ENCODE data around the gene ADCY9. TPM values are rescaled to one million over a fixed set of nuclear protein-coding genes. Genes with fewer than 3 reads are reported as not detected.

ADCY9 gene
- total and polyA plus RNA-seq, 2 donors (not counting 1 experiment from before 2014, with no cell fraction given): 1.7 to 2.1 TPM

- H3K4me3 ChIP-seq (ENCODE audit: control extremely low read depth in 1 of 5, extremely low read depth in 1 of 5, insufficient read depth in 1 of 5, low read depth in 2 of 5, low read length in 4 of 5): no peak overlapping the region
- no peaks in the 10 kb centered on the region for H3K27me3 ChIP-seq (replicated peaks in 1 of 4; ENCODE audit: control extremely low read depth in 1 of 4, control insufficient read depth in 3 of 4, insufficient read depth in 4 of 4, low read length in 3 of 4)
- Mint-ChIP-seq H3K4me1 (no peaks in the 10 kb centered on the region), H3K27me3 (peaks cover 3% of the 10 kb centered on the region), H3K27ac (no peak overlapping the region), H3K4me3 (no peak overlapping the region), H3K9me3 (ENCODE audit: insufficient read depth) (no peaks in the 10 kb centered on the region)
- H3K9ac ChIP-seq (ENCODE audit: low read length): no peak overlapping the region
- no peak for DNase-seq
- 94% methylated on average over 20 of the region's 22 CpGs for whole genome bisulfite sequencing (ENCODE audit: insufficient coverage)
- no peaks in the 10 kb centered on the region for H3K9me3 ChIP-seq (ENCODE audit: control extremely low read depth in 1 of 3, control insufficient read depth in 2 of 3, insufficient read depth in 1 of 3, low read length in 2 of 3)
- POLR2A ChIA-PET: no interaction called here
- ATAC-seq (ENCODE audit: low read depth): no peak
- CTCF ChIA-PET: no interaction called here
- H3K4me2 ChIP-seq (replicated peaks; ENCODE audit: low read depth, low read length, poor library complexity, severe bottlenecking): no peak overlapping the region
- H3K36me3 ChIP-seq (replicated peaks in 1 of 2; ENCODE audit: control extremely low read depth in 1 of 2, control insufficient read depth in 1 of 2, extremely low read depth in 1 of 2, insufficient read depth in 2 of 2, low read length in 1 of 2): no peaks in the 10 kb centered on the region
- no peaks in the 10 kb centered on the region for H3K79me2 ChIP-seq (ENCODE audit: control insufficient read depth, insufficient read depth, low read length)
- intact Hi-C loops (cut with micrococcal nuclease): no loop called here
- no peak overlapping the region for H2AFZ ChIP-seq (ENCODE audit: insufficient read depth, low read depth, low read length, poor library complexity, severe bottlenecking)
- TF ChIP-seq EZH2 (IDR thresholded peaks at IDR 0.05; ENCODE audit: borderline replicate concordance, insufficient read depth, low read depth, low read length, poor library complexity, severe bottlenecking): no peak
- H3K27ac ChIP-seq (ENCODE audit: low read length in 2 of 2): no peak overlapping the region
- H3K4me1 ChIP-seq (ENCODE audit: control insufficient read depth in 2 of 2, insufficient read depth in 2 of 2, low read length in 2 of 2): no peaks in the 10 kb centered on the region
- H4K20me1 ChIP-seq (ENCODE audit: control insufficient read depth, insufficient read depth, low read length, poor library complexity, severe bottlenecking): no peaks in the 10 kb centered on the region
These were observed 44.3 kb downstream of the ADCY9 start for GRCh38 chr16:4071686-4072561.

- Histone ChIP-seq H3K9me3 (ENCODE audit: control extremely low read depth in 1 of 3, control insufficient read depth in 2 of 3, insufficient read depth in 1 of 3, low read length in 2 of 3) (no peaks in the 10 kb centered on the region), H3K36me3 (replicated peaks in 1 of 2; ENCODE audit: control extremely low read depth in 1 of 2, control insufficient read depth in 1 of 2, extremely low read depth in 1 of 2, insufficient read depth in 2 of 2, low read length in 1 of 2) (no peaks in the 10 kb centered on the region), H3K9ac (ENCODE audit: low read length) (no peak overlapping the region), H3K4me1 (ENCODE audit: control insufficient read depth in 2 of 2, insufficient read depth in 2 of 2, low read length in 2 of 2) (no peaks in the 10 kb centered on the region), H3K4me3 (ENCODE audit: control extremely low read depth in 1 of 5, extremely low read depth in 1 of 5, insufficient read depth in 1 of 5, low read depth in 2 of 5, low read length in 4 of 5) (no peak overlapping the region), H3K4me2 (replicated peaks; ENCODE audit: low read depth, low read length, poor library complexity, severe bottlenecking) (no peak overlapping the region), H3K27ac (ENCODE audit: low read length in 2 of 2) (no peak overlapping the region), H3K27me3 (replicated peaks in 1 of 4; ENCODE audit: control extremely low read depth in 1 of 4, control insufficient read depth in 3 of 4, insufficient read depth in 4 of 4, low read length in 3 of 4) (no peaks in the 10 kb centered on the region), H3K79me2 (ENCODE audit: control insufficient read depth, insufficient read depth, low read length) (no peaks in the 10 kb centered on the region), H4K20me1 (ENCODE audit: control insufficient read depth, insufficient read depth, low read length, poor library complexity, severe bottlenecking) (no peaks in the 10 kb centered on the region), H2AFZ (ENCODE audit: insufficient read depth, low read depth, low read length, poor library complexity, severe bottlenecking) (no peak overlapping the region)
- DNase-seq (no peak), ATAC-seq (ENCODE audit: low read depth) (no peak)
- ChIA-PET CTCF (interaction anchor here (0.7 kb wide), 1 partner anchor 11 kb away, joined by 3 read pairs; no protein-coding TSS in a partner anchor), POLR2A (no interaction called here)
- Mint-ChIP-seq H3K4me1 (no peaks in the 10 kb centered on the region), H3K27me3 (peaks cover 7% of the 10 kb centered on the region), H3K4me3 (no peak overlapping the region), H3K27ac (no peak overlapping the region), H3K9me3 (ENCODE audit: insufficient read depth) (no peaks in the 10 kb centered on the region)
- no peak for TF ChIP-seq EZH2 (IDR thresholded peaks at IDR 0.05; ENCODE audit: borderline replicate concordance, insufficient read depth, low read depth, low read length, poor library complexity, severe bottlenecking)
- TF ChIP-seq, protein P1, sequence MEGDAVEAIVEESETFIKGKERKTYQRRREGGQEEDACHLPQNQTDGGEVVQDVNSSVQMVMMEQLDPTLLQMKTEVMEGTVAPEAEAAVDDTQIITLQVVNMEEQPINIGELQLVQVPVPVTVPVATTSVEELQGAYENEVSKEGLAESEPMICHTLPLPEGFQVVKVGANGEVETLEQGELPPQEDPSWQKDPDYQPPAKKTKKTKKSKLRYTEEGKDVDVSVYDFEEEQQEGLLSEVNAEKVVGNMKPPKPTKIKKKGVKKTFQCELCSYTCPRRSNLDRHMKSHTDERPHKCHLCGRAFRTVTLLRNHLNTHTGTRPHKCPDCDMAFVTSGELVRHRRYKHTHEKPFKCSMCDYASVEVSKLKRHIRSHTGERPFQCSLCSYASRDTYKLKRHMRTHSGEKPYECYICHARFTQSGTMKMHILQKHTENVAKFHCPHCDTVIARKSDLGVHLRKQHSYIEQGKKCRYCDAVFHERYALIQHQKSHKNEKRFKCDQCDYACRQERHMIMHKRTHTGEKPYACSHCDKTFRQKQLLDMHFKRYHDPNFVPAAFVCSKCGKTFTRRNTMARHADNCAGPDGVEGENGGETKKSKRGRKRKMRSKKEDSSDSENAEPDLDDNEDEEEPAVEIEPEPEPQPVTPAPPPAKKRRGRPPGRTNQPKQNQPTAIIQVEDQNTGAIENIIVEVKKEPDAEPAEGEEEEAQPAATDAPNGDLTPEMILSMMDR (IDR thresholded peaks at IDR 0.05): no peak
- intact Hi-C loops (cut with micrococcal nuclease): no loop called here
- 98% methylated on average over 8 of the region's 10 CpGs for WGBS (ENCODE audit: insufficient coverage)
These were observed 45.3 kb downstream of the ADCY9 start for GRCh38 chr16:4070936-4071335.

All from B cell (primary cell).